Cardiac muscle cell (in vitro differentiated cells and primary cell): ENCODE measurements around the gene NBDY. TPM values are rescaled to one million over a fixed set of nuclear protein-coding genes. Genes with fewer than 3 reads are reported as not detected.

Source experiments
- DNase-seq, 2 donors: peaks; one replicate each; pipeline versions ENCODE4 v3.0.0 to v3.0.0-alpha.2; 2010 to 2017; ENCODE audit warnings: low read depth in 1 of 2, low spot score in 1 of 2
- H3K27ac ChIP-seq: fragments of 200-600 bp; sonication (generic); 2 replicates; pipeline ENCODE4 v1.5.1; 2016
- H3K27me3 ChIP-seq: fragments of 200-600 bp; sonication (generic); 2 replicates; pipeline ENCODE4 v1.6.0; 2016; ENCODE audit warnings: control low read depth
- H3K36me3 ChIP-seq: fragments of 200-600 bp; sonication (generic); 2 replicates; pipeline ENCODE4 v1.5.1; 2016; ENCODE audit warnings: control low read depth
- H3K4me1 ChIP-seq: fragments of 200-600 bp; sonication (generic); 2 replicates; pipeline ENCODE4 v1.8.1; 2017; ENCODE audit warnings: low read depth, mild to moderate bottlenecking, mixed run types
- H3K4me3 ChIP-seq: fragments of 200-600 bp; sonication (generic); 2 replicates; pipeline ENCODE4 v1.5.1; 2016; ENCODE audit warnings: mild to moderate bottlenecking
- H3K9me3 ChIP-seq: fragments of 200-600 bp; sonication (generic); 2 replicates; pipeline ENCODE4 v1.5.1; 2017; ENCODE audit warnings: low read depth, mild to moderate bottlenecking, control low read depth
- CTCF ChIP-seq: IDR thresholded peaks from 2 replicates; pipeline ENCODE4 v1.5.1; 2012; ENCODE audit warnings: low read depth, mild to moderate bottlenecking, low read length
- polyA plus RNA-seq: library from polyadenylated mRNA; unstranded; fragments of >200 nt; fragmentation: Nextera tagmentation; extraction: Ambion mirVana; gene quantifications from 2 replicates; pipeline ENCODE4 v1.2.1, GENCODE V29; 2016
- total RNA-seq: library from RNA; depleted of rRNA; stranded (reverse); fragments of >200 nt; gene quantifications from 2 replicates; pipeline ENCODE4 v1.2.3, GENCODE V29; 2016

NBDY gene
- total and polyA plus RNA-seq, 2 experiments from 2014 or later = 13.1 to 243 TPM

- Histone ChIP-seq H3K27ac (no peak overlapping the region), H3K36me3 (no peaks in the 10 kb centered on the region), H3K4me1 (no peaks in the 10 kb centered on the region), H3K27me3 (no peaks in the 10 kb centered on the region), H3K9me3 (no peaks in the 10 kb centered on the region), H3K4me3 (no peak overlapping the region)
- no peak for TF ChIP-seq CTCF
- DNase-seq = peak in 1 of 2 donors; percentile 62
Observed at GRCh38 chrX:56797574-56798338, 68.7 kb downstream of the NBDY start.

- H3K9me3 ChIP-seq = no peaks in the 10 kb centered on the region
- no peaks in the 10 kb centered on the region for H3K27me3 ChIP-seq
- no peaks in the 10 kb centered on the region for H3K36me3 ChIP-seq
- H3K4me3 ChIP-seq = no peak overlapping the region
- TF ChIP-seq CTCF = no peak
- DNase-seq = no peak
- H3K4me1 ChIP-seq = no peaks in the 10 kb centered on the region
- no peak overlapping the region for H3K27ac ChIP-seq
Observed at GRCh38 chrX:56798339-56798711, 69.3 kb downstream of the NBDY start.

- Histone ChIP-seq H3K27me3 (no peaks in the 10 kb centered on the region), H3K27ac (no peak overlapping the region), H3K4me1 (no peaks in the 10 kb centered on the region), H3K9me3 (no peaks in the 10 kb centered on the region), H3K36me3 (no peaks in the 10 kb centered on the region), H3K4me3 (no peak overlapping the region)
- DNase-seq = no peak
- no peak for TF ChIP-seq CTCF
Observed at GRCh38 chrX:56798866-56799758, 70.1 kb downstream of the NBDY start.

- no peak overlapping the region for H3K27ac ChIP-seq
- H3K9me3 ChIP-seq = no peaks in the 10 kb centered on the region
- H3K4me3 ChIP-seq = no peak overlapping the region
- no peaks in the 10 kb centered on the region for H3K27me3 ChIP-seq
- no peak for DNase-seq
- H3K36me3 ChIP-seq = no peaks in the 10 kb centered on the region
- no peaks in the 10 kb centered on the region for H3K4me1 ChIP-seq
- TF ChIP-seq CTCF = no peak
Observed at GRCh38 chrX:56800307-56800706, 71.3 kb downstream of the NBDY start.

GRCh38 chrX:56800801-56801200 is 71.8 kb downstream of the NBDY start:
- peak in 1 of 2 donors; percentile 14 for DNase-seq
- H3K27ac ChIP-seq = no peak overlapping the region
- H3K4me3 ChIP-seq = no peak overlapping the region
- TF ChIP-seq CTCF = no peak
- H3K27me3 ChIP-seq = no peaks in the 10 kb centered on the region
- no peaks in the 10 kb centered on the region for H3K4me1 ChIP-seq
- H3K9me3 ChIP-seq = no peaks in the 10 kb centered on the region
- no peaks in the 10 kb centered on the region for H3K36me3 ChIP-seq
